Naive thymus-derived CD4-positive, alpha-beta T cell (primary cell): Measurements from ENCODE around the gene PRCD. TPM values are rescaled to one million over a fixed set of nuclear protein-coding genes. Genes with fewer than 3 reads are reported as not detected.

Source experiments
- ATAC-seq: fragments of 150-1000 bp; cut with Tn5 transposase; 2 replicates; pipeline ENCODE4 v1.10.0; 2021; ENCODE audit warnings: mild to moderate bottlenecking, moderate library complexity
- CTCF ChIA-PET: fragments of 350-600 bp; sonication (Branson Sonifier 250); formaldehyde crosslinking; loops from one replicate; lab custom pipeline; 2021; ENCODE audit warnings: antibody characterized with exemption; lab: Charles Lee
- POLR2A ChIA-PET: fragments of 350-600 bp; sonication (Branson Sonifier 250); formaldehyde crosslinking; loops from one replicate; lab custom pipeline; 2021; ENCODE audit warnings: antibody characterized with exemption, inconsistent platforms; lab: Charles Lee
- DNase-seq, 9 donors: peaks; one replicate each; pipeline versions ENCODE4 v3.0.0 to v3.0.0-alpha.2; 2020 to 2022; ENCODE audit warnings: mixed read lengths in 1 of 9
- H3K27ac ChIP-seq: one replicate; pipeline ENCODE4 v1.7.0; 2013; ENCODE audit warnings: mild to moderate bottlenecking, low read depth, low read length, moderate library complexity
- H3K27me3 ChIP-seq, 2 donors: one replicate each; pipeline ENCODE4 v1.7.0; 2013; ENCODE audit warnings: low read length in 2 of 2, mild to moderate bottlenecking in 2 of 2, moderate library complexity in 2 of 2; ENCODE audit not compliant: control insufficient read depth in 2 of 2, insufficient read depth in 2 of 2
- H3K36me3 ChIP-seq, 3 experiments: 1 replicate in 2 of 3; 2 replicates in 1 of 3; pipeline ENCODE4 v1.7.0; 2013; ENCODE audit warnings: low read length in 3 of 3, mild to moderate bottlenecking in 3 of 3, moderate library complexity in 1 of 3; ENCODE audit not compliant: insufficient read depth in 3 of 3, control insufficient read depth in 2 of 3
- H3K4me1 ChIP-seq, 2 donors: one replicate each; pipeline ENCODE4 v1.7.0; 2013; ENCODE audit warnings: low read length in 2 of 2, mild to moderate bottlenecking in 2 of 2, moderate library complexity in 1 of 2; ENCODE audit not compliant: control insufficient read depth in 2 of 2, insufficient read depth in 2 of 2
- H3K4me3 ChIP-seq: 2 replicates; pipeline ENCODE4 v1.7.0; 2013; ENCODE audit warnings: mild to moderate bottlenecking, low read length
- H3K9me3 ChIP-seq, 3 experiments: 1 replicate in 2 of 3; 2 replicates in 1 of 3; pipeline ENCODE4 v1.7.0; 2013; ENCODE audit warnings: low read length in 3 of 3; ENCODE audit not compliant: control insufficient read depth in 2 of 3
- H3K27ac Mint-ChIP-seq, 9 donors: one replicate each; pipeline ENCODE4 v1.8.0; 2020 to 2022; ENCODE audit warnings: mixed read lengths in 9 of 9, mild to moderate bottlenecking in 8 of 9, moderate library complexity in 5 of 9, inconsistent platforms in 2 of 9
- H3K27me3 Mint-ChIP-seq, 5 donors: one replicate each; pipeline ENCODE4 v1.8.0; 2021 to 2022; ENCODE audit warnings: mixed read lengths in 5 of 5, mild to moderate bottlenecking in 1 of 5
- H3K36me3 Mint-ChIP-seq, 5 donors: one replicate each; pipeline ENCODE4 v1.8.0; 2020 to 2022; ENCODE audit warnings: mixed read lengths in 5 of 5, mild to moderate bottlenecking in 3 of 5, inconsistent platforms in 1 of 5
- H3K4me1 Mint-ChIP-seq, 7 donors: one replicate each; pipeline ENCODE4 v1.8.0; 2020 to 2022; ENCODE audit warnings: mixed read lengths in 7 of 7, mild to moderate bottlenecking in 3 of 7, inconsistent platforms in 1 of 7
- H3K4me3 Mint-ChIP-seq, 10 donors: one replicate each; pipeline ENCODE4 v1.8.0; 2020 to 2022; ENCODE audit warnings: mild to moderate bottlenecking in 10 of 10, mixed read lengths in 10 of 10, moderate library complexity in 6 of 10, inconsistent platforms in 2 of 10
- H3K9me3 Mint-ChIP-seq, 11 donors: one replicate each; pipeline ENCODE4 v1.8.0; 2020 to 2022; ENCODE audit warnings: mixed read lengths in 11 of 11, mild to moderate bottlenecking in 4 of 11, inconsistent platforms in 1 of 11, moderate library complexity in 1 of 11
- intact Hi-C, 2 donors: fragments of 100-400 bp; cut with micrococcal nuclease; formaldehyde crosslinking; loops; one replicate each; pipeline ENCODE4 v1.15.1; 2023
- polyA plus RNA-seq, 2 donors: library from polyadenylated mRNA; unstranded; fragments of 300-500 nt; fragmentation: Illumina TruSeq; gene quantifications; one replicate each; pipeline ENCODE4 v1.2.3, GENCODE V29; 2021
- total RNA-seq, 6 experiments: library from RNA in 5 of 6; stranded (reverse) in 5 of 6; gene quantifications; 1 replicate in 5 of 6; 2 replicates in 1 of 6; pipeline ENCODE4 v1.2.3 and lab custom pipeline; 2021 to 2026

The PRCD gene
- total and polyA plus RNA-seq, 7 experiments from 2014 or later, result 1.3 TPM; not detected in 6

GRCh38 chr17:76582660-76583059 lies 42.8 kb downstream of the PRCD start:
- peaks cover 0 to 18% of the 10 kb centered on the region in 2 donors for H3K27me3 ChIP-seq
- Mint-ChIP-seq H3K27ac (no peak overlapping the region), H3K27me3 (peaks cover 25 to 58% (median 26%) of the 10 kb centered on the region in 5 donors), H3K4me3 (no peak overlapping the region), H3K4me1 (peaks cover 2 to 17% (median 8%) of the 10 kb centered on the region in 7 donors), H3K9me3 (no peaks in the 10 kb centered on the region), H3K36me3 (no peaks in the 10 kb centered on the region)
- ChIA-PET CTCF (no interaction called here), POLR2A (no interaction called here)
- H3K36me3 ChIP-seq, result no peaks in the 10 kb centered on the region
- peaks cover 4 to 6% of the 10 kb centered on the region in 2 donors for H3K4me1 ChIP-seq
- no peak overlapping the region for H3K27ac ChIP-seq
- DNase-seq (no peak), ATAC-seq (no peak)
- no peaks in the 10 kb centered on the region for H3K9me3 ChIP-seq
- H3K4me3 ChIP-seq, result no peak overlapping the region
- intact Hi-C loops, result no loop called here

- ATAC-seq, result no peak
- no peak overlapping the region for H3K27ac Mint-ChIP-seq
- DNase-seq, result no peak
- POLR2A ChIA-PET, result no interaction called here
- intact Hi-C loops, result no loop called here
- peaks cover 0 to 8% (median 1%) of the 10 kb centered on the region in 11 donors for H3K9me3 Mint-ChIP-seq
- H3K4me1 ChIP-seq, result peaks cover 4 to 6% of the 10 kb centered on the region in 2 donors
- H3K9me3 ChIP-seq, result no peaks in the 10 kb centered on the region
- peaks cover 0 to 22% of the 10 kb centered on the region in 2 donors for H3K27me3 ChIP-seq
- no peak overlapping the region for H3K27ac ChIP-seq
- H3K27me3 Mint-ChIP-seq, result peaks cover 41 to 75% (median 45%) of the 10 kb centered on the region in 5 donors
- H3K36me3 Mint-ChIP-seq, result peaks cover 0 to 12% (median 6%) of the 10 kb centered on the region in 5 donors
- peak overlapping the region; percentile 52 for H3K4me3 ChIP-seq
- H3K36me3 ChIP-seq, result no peaks in the 10 kb centered on the region
- CTCF ChIA-PET, result interaction anchor here (0.6 to 1.1 kb wide), 2 partner anchors 97 to 221 kb away, joined by 3 to 4 read pairs; no protein-coding TSS in a partner anchor
- peaks cover 2 to 17% (median 7%) of the 10 kb centered on the region in 7 donors for H3K4me1 Mint-ChIP-seq
- peak overlapping the region; percentile 56 to 80 (median 67) for H3K4me3 Mint-ChIP-seq
Observed at GRCh38 chr17:76584427-76585032, 44.7 kb downstream of the PRCD start.

- Mint-ChIP-seq H3K4me3 (peak overlapping the region; percentile 32 to 80 (median 67)), H3K27ac (no peak overlapping the region), H3K4me1 (peaks cover 2 to 17% (median 5%) of the 10 kb centered on the region in 7 donors), H3K36me3 (peaks cover 0 to 12% (median 8%) of the 10 kb centered on the region in 5 donors), H3K9me3 (peaks cover 0 to 10% (median 1%) of the 10 kb centered on the region in 11 donors), H3K27me3 (peaks cover 43 to 76% (median 51%) of the 10 kb centered on the region in 5 donors)
- peaks cover 0 to 22% of the 10 kb centered on the region in 2 donors for H3K27me3 ChIP-seq
- no peak overlapping the region for H3K27ac ChIP-seq
- H3K36me3 ChIP-seq, result no peaks in the 10 kb centered on the region
- H3K4me3 ChIP-seq, result peak overlapping the region; percentile 52
- H3K4me1 ChIP-seq, result peaks cover 4 to 6% of the 10 kb centered on the region in 2 donors
- DNase-seq (peak in 4 of 9 donors; percentile 9 to 38 (median 18)), ATAC-seq (peak; percentile 7)
- intact Hi-C loops, result no loop called here
- no peaks in the 10 kb centered on the region for H3K9me3 ChIP-seq
- CTCF ChIA-PET, result interaction anchor here (0.6 kb wide), 1 partner anchor 222 kb away, joined by 4 read pairs; no protein-coding TSS in a partner anchor
- POLR2A ChIA-PET, result interaction anchor here (0.9 kb wide), 1 partner anchor 62 kb away, joined by 3 read pairs; no protein-coding TSS in a partner anchor
Observed at GRCh38 chr17:76585033-76585648, 45.3 kb downstream of the PRCD start.

GRCh38 chr17:76585649-76586593 lies 46.1 kb downstream of the PRCD start, which contains the start of gene ST6GALNAC2:
ST6GALNAC2 (minus strand) TSS chr17:76585860; CDS start chr17:76585808, 52 bp downstream.
- Histone ChIP-seq H3K9me3 (no peaks in the 10 kb centered on the region), H3K4me3 (peak within 1 kb of the TSS; percentile 52), H3K4me1 (peaks cover 4 to 6% of the 10 kb centered on the region in 2 donors), H3K27ac (no peak within 1 kb of the TSS), H3K27me3 (peaks cover 0 to 22% of the 10 kb centered on the region in 2 donors), H3K36me3 (no peaks in the 10 kb centered on the region)
- intact Hi-C loops, result loop anchor here in 1 of 2 donors (1.0 kb wide), 1 partner anchor 28 kb away; no protein-coding TSS in a partner anchor
- peak within 1 kb of the TSS; percentile 32 to 80 (median 67) for H3K4me3 Mint-ChIP-seq
- H3K4me1 Mint-ChIP-seq, result peaks cover 2 to 17% (median 5%) of the 10 kb centered on the region in 7 donors
- CTCF ChIA-PET, result interaction anchor here (0.6 kb wide), 2 partner anchors 48 to 177 kb away, joined by 3 read pairs; no protein-coding TSS in a partner anchor
- POLR2A ChIA-PET, result interaction anchor here (0.9 kb wide), 1 partner anchor 63 kb away, joined by 3 read pairs; no protein-coding TSS in a partner anchor
- ATAC-seq (peak; percentile 88), DNase-seq (peak in 3 of 9 donors; percentile 25 to 49 (median 45))
- H3K36me3 Mint-ChIP-seq, result peaks cover 0 to 12% (median 8%) of the 10 kb centered on the region in 5 donors
- H3K9me3 Mint-ChIP-seq, result peaks cover 0 to 10% (median 1%) of the 10 kb centered on the region in 11 donors
- H3K27me3 Mint-ChIP-seq, result peaks cover 43 to 79% (median 53%) of the 10 kb centered on the region in 5 donors
- no peak within 1 kb of the TSS for H3K27ac Mint-ChIP-seq

GRCh38 chr17:76586741-76587487 lies 47.1 kb downstream of the PRCD start:
- Histone ChIP-seq H3K9me3 (no peaks in the 10 kb centered on the region), H3K27me3 (peaks cover 0 to 22% of the 10 kb centered on the region in 2 donors), H3K36me3 (no peaks in the 10 kb centered on the region), H3K4me1 (peaks cover 4 to 6% of the 10 kb centered on the region in 2 donors), H3K4me3 (no peak overlapping the region), H3K27ac (no peak overlapping the region)
- ATAC-seq, result no peak
- ChIA-PET POLR2A (no interaction called here), CTCF (interaction anchor here (0.6 kb wide), 2 partner anchors 120 to 178 kb away, joined by 3 read pairs; partner anchors contain the start of gene AANAT)
- H3K27ac Mint-ChIP-seq, result no peak overlapping the region
- H3K9me3 Mint-ChIP-seq, result peaks cover 0 to 10% (median 1%) of the 10 kb centered on the region in 11 donors
- intact Hi-C loops, result loop anchor here in 1 of 2 donors (1.0 kb wide), 1 partner anchor 29 kb away; no protein-coding TSS in a partner anchor
- no peak for DNase-seq
- H3K4me3 Mint-ChIP-seq, result peak overlapping the region in 8 of 10 donors; percentile 24 to 78 (median 44)
- H3K27me3 Mint-ChIP-seq, result peaks cover 46 to 79% (median 53%) of the 10 kb centered on the region in 5 donors
- H3K4me1 Mint-ChIP-seq, result peaks cover 2 to 17% (median 5%) of the 10 kb centered on the region in 7 donors
- peaks cover 0 to 12% (median 8%) of the 10 kb centered on the region in 5 donors for H3K36me3 Mint-ChIP-seq
